Endothelial cell of umbilical vein (primary cell): Measurements from ENCODE around the gene HINFP. TPM values are rescaled to one million over a fixed set of nuclear protein-coding genes. Genes with fewer than 3 reads are reported as not detected.

ENCODE experiments used
- BruUV-seq: library from RNA; stranded (reverse); fragments of 400-500 nt; replicated peaks from 2 replicates; lab custom pipeline; 2021; lab: Mats Ljungman, UMichigan
- CTCF ChIA-PET: fragments of 300-600, 350-600 bp; sonication (Branson Sonifier 250); formaldehyde crosslinking; loops from one replicate; lab custom pipeline; 2021; ENCODE audit warnings: antibody characterized with exemption, inconsistent platforms; lab: Charles Lee
- POLR2A ChIA-PET: fragments of 300-600, 350-600 bp; sonication (Branson Sonifier 250); formaldehyde crosslinking; loops from one replicate; lab custom pipeline; 2021; ENCODE audit warnings: antibody characterized with exemption, inconsistent platforms; lab: Charles Lee
- DNase-seq: peaks from one replicate; pipeline ENCODE4 v3.0.0-alpha.2; 2011; ENCODE audit warnings: low read depth, low spot score
- FAIRE-seq: peaks from 2 replicates; lab custom pipeline; 2011; peaks lifted over from hg19 to GRCh38; lab: Jason Lieb, UNC
- H2AFZ ChIP-seq: 2 replicates; pipeline ENCODE4 v1.6.0; 2012; ENCODE audit warnings: low read depth, low read length, control low read depth, inconsistent platforms
- H3K27ac ChIP-seq: 2 replicates; pipeline ENCODE4 v1.5.1; 2011; ENCODE audit warnings: low read depth, mild to moderate bottlenecking, control low read depth, low read length, moderate library complexity; ENCODE audit not compliant: insufficient read depth
- H3K27me3 ChIP-seq, 2 experiments: 2 replicates each; pipeline versions ENCODE4 v1.6.0 to v1.6.1; 2011; ENCODE audit warnings: low read length in 2 of 2, mixed read lengths in 1 of 2; ENCODE audit not compliant: control insufficient read depth in 2 of 2, insufficient read depth in 2 of 2
- H3K36me3 ChIP-seq, 2 experiments: 2 replicates in 1 of 2; 3 replicates in 1 of 2; pipeline ENCODE4 v1.5.1; 2011; ENCODE audit warnings: low read length in 2 of 2, mild to moderate bottlenecking in 1 of 2, moderate library complexity in 1 of 2; ENCODE audit not compliant: control insufficient read depth in 2 of 2, insufficient read depth in 2 of 2; ENCODE audit errors: extremely low read depth in 1 of 2
- H3K4me1 ChIP-seq: 3 replicates; pipeline ENCODE4 v1.5.1; 2011; ENCODE audit warnings: mild to moderate bottlenecking, low read length; ENCODE audit not compliant: control insufficient read depth, insufficient read depth; ENCODE audit errors: extremely low read depth
- H3K4me2 ChIP-seq: 2 replicates; pipeline ENCODE4 v1.6.1; 2011; ENCODE audit warnings: low read length, control low read depth, mixed read lengths; ENCODE audit not compliant: insufficient read depth
- H3K4me3 ChIP-seq, 3 experiments: fragments of 200-600 bp in 1 of 3; sonication (generic), shearing (Covaris generic) in 1 of 3; replicated peaks in 1 of 3; 2 replicates each; pipeline ENCODE4 v1.5.1; 2011 to 2016; ENCODE audit warnings: control low read depth in 3 of 3, low read length in 3 of 3, mild to moderate bottlenecking in 2 of 3, inconsistent platforms in 1 of 3, low read depth in 1 of 3, moderate library complexity in 1 of 3; ENCODE audit not compliant: insufficient read depth in 1 of 3
- H3K79me2 ChIP-seq: 2 replicates; pipeline ENCODE4 v1.6.0; 2012; ENCODE audit warnings: low read length, inconsistent platforms; ENCODE audit not compliant: control insufficient read depth, insufficient read depth
- H3K9ac ChIP-seq: replicated peaks from 2 replicates; pipeline ENCODE3; 2011; ENCODE audit warnings: low read length, control low read depth; ENCODE audit not compliant: insufficient read depth; ENCODE audit errors: extremely low read depth
- H3K9me1 ChIP-seq: replicated peaks from 3 replicates; pipeline ENCODE4 v1.6.0; 2011; ENCODE audit warnings: mild to moderate bottlenecking, low read length; ENCODE audit not compliant: control insufficient read depth, insufficient read depth; ENCODE audit errors: extremely low read depth
- H3K9me3 ChIP-seq: replicated peaks from 2 replicates; pipeline ENCODE4 v1.5.1; 2012; ENCODE audit warnings: low read length, inconsistent platforms; ENCODE audit not compliant: control insufficient read depth, insufficient read depth
- H4K20me1 ChIP-seq: replicated peaks from 2 replicates; pipeline ENCODE3; 2011; ENCODE audit warnings: mild to moderate bottlenecking, low read length; ENCODE audit not compliant: control insufficient read depth, insufficient read depth; ENCODE audit errors: extremely low read depth
- JUN ChIP-seq: IDR thresholded peaks from 2 replicates; pipeline ENCODE4 v1.6.1; 2011; ENCODE audit warnings: borderline replicate concordance, low read depth; ENCODE audit not compliant: insufficient read length, insufficient read depth
- POLR2A ChIP-seq: IDR thresholded peaks from 2 replicates; pipeline ENCODE4 v1.6.1; 2012; ENCODE audit warnings: low read depth, mild to moderate bottlenecking, control low read depth, low read length
- POLR2AphosphoS5 ChIP-seq: IDR thresholded peaks from 2 replicates; pipeline ENCODE4 v1.6.1; 2012; ENCODE audit warnings: low read depth, mild to moderate bottlenecking, control low read depth, low read length, moderate library complexity; ENCODE audit not compliant: insufficient read depth
- dilution Hi-C: fragments of 300-500 bp; cut with MboI; formaldehyde crosslinking; loops from one replicate; pipeline ENCODE4 v1.15.0; 2019; ENCODE audit warnings: low sequenced_read_pairs; ENCODE audit not compliant: extremely low pct_ligation_motif_present
- intact Hi-C: fragments of 100-400 bp; cut with micrococcal nuclease; formaldehyde crosslinking; loops from one replicate; pipeline ENCODE4 v1.10.0; 2022
- polyA plus RNA-seq, 4 experiments: library from polyadenylated mRNA; depleted of rRNA in 3 of 4; stranded (reverse) in 3 of 4; unstranded in 1 of 4; fragments of >200 nt; gene quantifications; 2 replicates each; pipeline versions ENCODE4 v1.2.1 to v1.2.3, GENCODE V29; 2011 to 2012; ENCODE audit warnings: missing spikeins in 1 of 4
- total RNA-seq: library from RNA; stranded (reverse); gene quantifications from 2 replicates; pipeline ENCODE4 v1.2.3, GENCODE V29; 2021
- TF ChIP-seq, protein P1 (sequence below): IDR thresholded peaks from 2 replicates; pipeline ENCODE4 v1.6.1; 2011; ENCODE audit not compliant: insufficient read depth, insufficient read length

The HINFP gene
- total and polyA plus RNA-seq, 2 donors (not counting 3 experiments of a cell fraction or from before 2014, with no cell fraction given): 30.8 to 33.4 TPM

DNA sequence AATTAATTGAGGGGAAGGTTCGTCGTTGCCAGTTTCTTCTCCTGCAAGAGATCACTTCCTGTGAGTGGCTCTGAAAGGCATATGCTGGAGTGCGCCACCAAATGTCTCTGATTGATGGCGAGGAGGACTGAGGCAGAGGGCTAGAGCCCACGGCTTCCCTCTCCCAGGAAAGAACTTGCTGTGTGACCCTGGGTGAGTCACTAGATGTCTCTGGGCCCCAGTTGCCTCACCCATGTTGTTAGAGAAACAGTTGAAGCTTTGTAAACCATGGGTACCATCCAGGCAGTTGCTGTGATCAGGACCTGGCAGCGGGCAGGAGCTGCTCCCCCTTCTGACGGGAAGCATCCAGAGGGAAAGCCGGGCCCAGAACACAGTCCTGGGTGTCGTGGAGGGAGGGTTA lies 30.7 kb downstream of the HINFP start:
- CTCF ChIA-PET: interaction anchor here (0.7 to 1.7 kb wide), 7 partner anchors 8 to 40 kb away, joined by 3 to 6 read pairs (median 3); no protein-coding TSS in a partner anchor
- no peak overlapping the region for H3K27ac ChIP-seq
- no peaks in the 10 kb centered on the region for H4K20me1 ChIP-seq
- H3K36me3 ChIP-seq: no peaks in the 10 kb centered on the region
- intact Hi-C loops (loop anchor here (10.0 kb wide), 1 partner anchor 313 kb away; no protein-coding TSS in a partner anchor), dilution Hi-C loops (no loop called here)
- H3K4me3 ChIP-seq: no peak overlapping the region
- H3K4me2 ChIP-seq: no peak overlapping the region
- no peaks in the 10 kb centered on the region for H3K9me3 ChIP-seq
- H3K4me1 ChIP-seq: peaks cover 4% of the 10 kb centered on the region
- H2AFZ ChIP-seq: no peak overlapping the region
- TF ChIP-seq POLR2A: no peak
- H3K9me1 ChIP-seq: no peaks in the 10 kb centered on the region
- no peak for FAIRE-seq
- H3K27me3 ChIP-seq: no peaks in the 10 kb centered on the region
- POLR2A ChIA-PET: interaction anchor here (0.6 to 0.7 kb wide), 2 partner anchors 17 to 189 kb away, joined by 3 read pairs; partner anchors contain the start of gene C1QTNF5
- no peaks in the 10 kb centered on the region for H3K79me2 ChIP-seq
- H3K9ac ChIP-seq: no peak overlapping the region
- BruUV-seq: no TSS peak
- no peak for DNase-seq

DNA sequence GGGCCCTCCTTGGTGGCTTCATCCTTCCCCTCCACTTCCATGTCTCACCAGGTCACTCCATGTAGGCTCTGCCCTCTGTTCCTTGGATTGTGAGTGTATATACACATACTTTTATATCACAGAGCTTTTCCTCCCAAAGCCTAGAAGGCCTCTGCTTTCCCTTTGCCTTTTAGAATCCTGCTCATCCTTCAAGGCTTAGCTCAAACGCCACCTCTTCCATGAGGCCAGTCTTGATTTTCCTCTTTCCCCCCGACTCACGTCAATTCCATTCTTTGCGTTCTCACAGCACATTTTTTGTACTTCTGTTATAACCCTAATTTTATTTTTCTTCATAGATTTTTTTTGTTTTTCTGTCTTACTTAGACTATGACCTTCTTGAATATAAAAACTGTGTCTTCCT lies 31.2 kb downstream of the HINFP start:
- no peaks in the 10 kb centered on the region for H3K27me3 ChIP-seq
- no peak overlapping the region for H3K9ac ChIP-seq
- no TSS peak for BruUV-seq
- dilution Hi-C loops (no loop called here), intact Hi-C loops (loop anchor here (10.0 kb wide), 1 partner anchor 312 kb away; no protein-coding TSS in a partner anchor)
- no peak for FAIRE-seq
- no peak overlapping the region for H3K27ac ChIP-seq
- ChIA-PET CTCF (interaction anchor here (0.9 to 1.7 kb wide), 6 partner anchors 10 to 40 kb away, joined by 3 to 6 read pairs (median 4); partner anchors contain the start of gene NLRX1), POLR2A (no interaction called here)
- no peaks in the 10 kb centered on the region for H3K36me3 ChIP-seq
- no peaks in the 10 kb centered on the region for H3K9me1 ChIP-seq
- TF ChIP-seq POLR2AphosphoS5: no peak
- TF ChIP-seq, protein P1, sequence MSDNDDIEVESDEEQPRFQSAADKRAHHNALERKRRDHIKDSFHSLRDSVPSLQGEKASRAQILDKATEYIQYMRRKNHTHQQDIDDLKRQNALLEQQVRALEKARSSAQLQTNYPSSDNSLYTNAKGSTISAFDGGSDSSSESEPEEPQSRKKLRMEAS: no peak
- TF ChIP-seq POLR2A: no peak
- no peak for TF ChIP-seq JUN
- no peaks in the 10 kb centered on the region for H3K9me3 ChIP-seq
- H3K4me2 ChIP-seq: no peak overlapping the region
- no peaks in the 10 kb centered on the region for H4K20me1 ChIP-seq
- no peaks in the 10 kb centered on the region for H3K79me2 ChIP-seq
- no peak overlapping the region for H2AFZ ChIP-seq
- DNase-seq: no peak
- H3K4me3 ChIP-seq: no peak overlapping the region
- H3K4me1 ChIP-seq: peaks cover 4% of the 10 kb centered on the region
